ENCODE data around the gene PFDN1.
A peak's percentile ranks its signal among the peaks of the same experiment; 100 is the strongest.

The PFDN1 gene

DNA sequence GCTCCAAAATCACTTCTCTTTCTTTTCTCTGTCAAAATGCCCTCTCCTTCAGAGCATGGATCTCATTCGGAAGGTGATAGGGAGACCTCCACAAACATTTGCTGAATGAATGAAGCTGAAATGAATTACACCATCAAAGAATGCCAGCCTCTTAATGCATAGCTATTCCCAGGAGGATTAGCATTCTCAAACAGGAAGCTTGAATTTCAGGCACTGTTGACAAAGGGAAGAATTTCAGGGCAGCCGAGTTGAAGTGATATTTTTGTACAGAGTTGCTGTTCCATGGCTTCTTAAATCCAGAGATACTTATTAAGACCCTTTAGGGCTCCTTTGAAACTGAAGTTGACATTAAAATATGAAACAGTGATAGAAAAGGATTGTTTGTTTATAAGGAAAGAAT lies 24.7 kb upstream of the PFDN1 start:
- Histone ChIP-seq H3K79me1 (ENCODE audit: low read length) (no peaks in the 10 kb centered on the region), H3K4me3 (ENCODE audit: low read length) (no peak overlapping the region)

GRCh38 chr5:140325486-140325885 lies 22.6 kb upstream of the PFDN1 start:
- Histone ChIP-seq H3K4me2 (ENCODE audit: low read length) (no peak overlapping the region), H3K4me1 (ENCODE audit: control insufficient read depth, low read depth, low read length) (peaks cover 12% of the 10 kb centered on the region), H2BK5ac (ENCODE audit: low read length) (no peak overlapping the region), H3K56ac (ENCODE audit: low read length) (no peak overlapping the region), H2AK5ac (ENCODE audit: low read length) (no peak overlapping the region), H3K18ac (ENCODE audit: low read length) (no peak overlapping the region), H3K9ac (ENCODE audit: low read length) (no peak overlapping the region), H4K8ac (ENCODE audit: low read depth, low read length) (no peak overlapping the region), H3K79me1 (ENCODE audit: low read length) (no peaks in the 10 kb centered on the region), H3K27me3 (ENCODE audit: insufficient read depth, low read length, poor library complexity) (no peaks in the 10 kb centered on the region), H2BK120ac (ENCODE audit: low read depth, low read length) (no peak overlapping the region), H2BK15ac (replicated peaks; ENCODE audit: low read depth) (no peak overlapping the region), H4K5ac (ENCODE audit: low read length) (no peak overlapping the region), H3K4me3 (ENCODE audit: low read length) (no peak overlapping the region), H3K4ac (ENCODE audit: low read depth, low read length) (no peak overlapping the region), H3K36me3 (ENCODE audit: control insufficient read depth, insufficient read depth, low read length) (no peaks in the 10 kb centered on the region), H3K79me2 (ENCODE audit: control insufficient read depth, insufficient read depth, low read length) (no peaks in the 10 kb centered on the region), H3K23ac (ENCODE audit: low read length) (no peak overlapping the region), H3K27ac (ENCODE audit: low read depth, low read length) (no peak overlapping the region)
- WGBS (ENCODE audit: extremely low coverage, insufficient coverage, low lambda C conversion rate), result no CpG with 5 or more reads among the region's 3 CpGs
- no peak for DNase-seq

More for the DNA sequence above, 24.7 kb upstream of the PFDN1 start:
- H2BK5ac ChIP-seq (ENCODE audit: low read length), result no peak overlapping the region
- H2BK15ac ChIP-seq (replicated peaks; ENCODE audit: low read depth), result no peak overlapping the region
- no peak overlapping the region for H4K5ac ChIP-seq (ENCODE audit: low read length)
- no peak overlapping the region for H3K27ac ChIP-seq (ENCODE audit: low read depth, low read length)
- DNase-seq, result peak; percentile 71
- H3K4me1 ChIP-seq (ENCODE audit: control insufficient read depth, low read depth, low read length), result peaks cover 12% of the 10 kb centered on the region
- no peaks in the 10 kb centered on the region for H3K27me3 ChIP-seq (ENCODE audit: insufficient read depth, low read length, poor library complexity)
- H3K18ac ChIP-seq (ENCODE audit: low read length), result no peak overlapping the region
- no peak overlapping the region for H3K56ac ChIP-seq (ENCODE audit: low read length)
- no peak overlapping the region for H3K23ac ChIP-seq (ENCODE audit: low read length)
- WGBS (ENCODE audit: extremely low coverage, insufficient coverage, low lambda C conversion rate), result no CpG with 5 or more reads among the region's 2 CpGs
- H2BK120ac ChIP-seq (ENCODE audit: low read depth, low read length), result no peak overlapping the region
- H4K8ac ChIP-seq (ENCODE audit: low read depth, low read length), result no peak overlapping the region
- H3K79me2 ChIP-seq (ENCODE audit: control insufficient read depth, insufficient read depth, low read length), result no peaks in the 10 kb centered on the region
- no peak overlapping the region for H3K9ac ChIP-seq (ENCODE audit: low read length)
- no peaks in the 10 kb centered on the region for H3K36me3 ChIP-seq (ENCODE audit: control insufficient read depth, insufficient read depth, low read length)
- H2AK5ac ChIP-seq (ENCODE audit: low read length), result no peak overlapping the region
- H3K4me2 ChIP-seq (ENCODE audit: low read length), result no peak overlapping the region
- H3K4ac ChIP-seq (ENCODE audit: low read depth, low read length), result no peak overlapping the region

DNA sequence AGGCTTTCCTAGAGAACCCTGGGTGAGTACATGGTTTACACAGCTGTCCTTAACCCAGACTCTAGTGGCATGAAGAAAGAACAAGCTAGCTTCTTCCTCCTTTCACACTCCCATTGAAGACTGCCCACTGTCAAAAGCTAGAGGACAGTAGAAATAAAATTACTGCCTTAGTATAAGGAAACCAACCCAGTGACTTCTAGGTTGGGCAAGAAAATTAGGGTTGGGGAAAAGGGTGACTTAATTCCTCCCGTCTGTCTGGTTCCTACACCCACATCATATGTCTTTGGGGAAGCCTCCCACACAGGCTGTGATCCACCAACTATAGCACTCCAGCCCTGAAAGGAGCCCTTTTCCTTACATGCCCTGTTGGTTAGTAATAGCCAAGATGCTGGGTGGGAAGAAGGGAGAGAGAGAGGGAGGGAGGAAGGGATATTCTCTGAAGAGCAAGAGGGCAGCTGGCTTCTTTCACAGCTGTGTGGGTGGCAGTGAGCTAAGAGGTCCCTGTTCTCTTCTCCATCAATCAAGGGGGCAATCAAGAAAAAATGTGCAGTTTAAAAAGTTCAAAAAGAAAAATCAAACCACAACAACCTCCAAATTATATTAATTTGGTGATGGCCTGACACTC lies 21.8 kb upstream of the PFDN1 start:
- H3K56ac ChIP-seq (ENCODE audit: low read length), result no peak overlapping the region
- no peaks in the 10 kb centered on the region for H3K27me3 ChIP-seq (ENCODE audit: insufficient read depth, low read length, poor library complexity)
- DNase-seq, result no peak
- no CpG with 5 or more reads among the region's 1 CpG for WGBS (ENCODE audit: extremely low coverage, insufficient coverage, low lambda C conversion rate)
- no peak overlapping the region for H2AK5ac ChIP-seq (ENCODE audit: low read length)
- no peaks in the 10 kb centered on the region for H3K79me1 ChIP-seq (ENCODE audit: low read length)
- H4K8ac ChIP-seq (ENCODE audit: low read depth, low read length), result no peak overlapping the region
- H3K4me1 ChIP-seq (ENCODE audit: control insufficient read depth, low read depth, low read length), result peaks cover 12% of the 10 kb centered on the region
- no peak overlapping the region for H2BK15ac ChIP-seq (replicated peaks; ENCODE audit: low read depth)
- H3K4me3 ChIP-seq (ENCODE audit: low read length), result no peak overlapping the region
- H4K5ac ChIP-seq (ENCODE audit: low read length), result no peak overlapping the region
- H3K23ac ChIP-seq (ENCODE audit: low read length), result no peak overlapping the region
- no peak overlapping the region for H2BK120ac ChIP-seq (ENCODE audit: low read depth, low read length)
- no peak overlapping the region for H3K4ac ChIP-seq (ENCODE audit: low read depth, low read length)
- no peaks in the 10 kb centered on the region for H3K36me3 ChIP-seq (ENCODE audit: control insufficient read depth, insufficient read depth, low read length)
- no peak overlapping the region for H3K4me2 ChIP-seq (ENCODE audit: low read length)
- H3K79me2 ChIP-seq (ENCODE audit: control insufficient read depth, insufficient read depth, low read length), result no peaks in the 10 kb centered on the region
- no peak overlapping the region for H3K27ac ChIP-seq (ENCODE audit: low read depth, low read length)
- no peak overlapping the region for H3K9ac ChIP-seq (ENCODE audit: low read length)
- H3K18ac ChIP-seq (ENCODE audit: low read length), result no peak overlapping the region
- no peak overlapping the region for H2BK5ac ChIP-seq (ENCODE audit: low read length)

DNA sequence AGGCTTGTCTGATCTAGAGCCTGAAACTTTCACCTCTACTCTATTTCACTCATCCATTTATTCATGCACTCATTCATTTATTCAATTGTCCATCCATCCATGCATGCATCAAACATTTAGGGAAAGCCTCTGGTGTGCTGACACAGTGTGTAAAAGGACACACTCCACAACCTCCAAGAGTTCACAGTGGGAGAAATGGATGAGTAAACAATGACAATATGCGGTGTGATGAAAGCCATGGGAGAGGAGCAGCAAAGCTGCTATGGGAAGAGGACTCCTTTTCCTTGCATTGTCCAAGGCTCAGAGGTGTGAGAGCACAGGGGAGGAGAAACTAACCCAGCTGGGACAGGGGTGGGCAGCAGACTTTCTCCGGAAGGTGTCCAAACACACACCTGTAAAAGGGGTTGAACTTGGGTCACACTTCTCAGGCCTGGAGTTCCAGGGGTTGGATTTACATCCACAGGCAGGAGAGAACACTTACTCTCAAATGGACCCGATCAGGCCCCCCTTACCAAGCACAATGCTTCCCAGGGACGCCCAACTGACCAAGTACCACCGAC lies 21.2 kb upstream of the PFDN1 start:
- peak; percentile 77 for DNase-seq
- Histone ChIP-seq H2AK5ac (ENCODE audit: low read length) (no peak overlapping the region), H3K36me3 (ENCODE audit: control insufficient read depth, insufficient read depth, low read length) (no peaks in the 10 kb centered on the region), H3K27me3 (ENCODE audit: insufficient read depth, low read length, poor library complexity) (no peaks in the 10 kb centered on the region), H3K27ac (ENCODE audit: low read depth, low read length) (no peak overlapping the region), H3K79me1 (ENCODE audit: low read length) (no peaks in the 10 kb centered on the region), H3K18ac (ENCODE audit: low read length) (no peak overlapping the region), H3K9ac (ENCODE audit: low read length) (no peak overlapping the region), H3K79me2 (ENCODE audit: control insufficient read depth, insufficient read depth, low read length) (no peaks in the 10 kb centered on the region), H3K23ac (ENCODE audit: low read length) (no peak overlapping the region), H3K4me2 (ENCODE audit: low read length) (no peak overlapping the region), H2BK5ac (ENCODE audit: low read length) (no peak overlapping the region), H2BK120ac (ENCODE audit: low read depth, low read length) (no peak overlapping the region), H2BK15ac (replicated peaks; ENCODE audit: low read depth) (no peak overlapping the region), H3K4me1 (ENCODE audit: control insufficient read depth, low read depth, low read length) (peaks cover 12% of the 10 kb centered on the region), H3K56ac (ENCODE audit: low read length) (no peak overlapping the region), H4K8ac (ENCODE audit: low read depth, low read length) (no peak overlapping the region), H3K4ac (ENCODE audit: low read depth, low read length) (no peak overlapping the region), H3K4me3 (ENCODE audit: low read length) (no peak overlapping the region), H4K5ac (ENCODE audit: low read length) (no peak overlapping the region)
- WGBS (ENCODE audit: extremely low coverage, insufficient coverage, low lambda C conversion rate), result no CpG with 5 or more reads among the region's 5 CpGs

- H3K23ac ChIP-seq (ENCODE audit: low read length), result peak overlapping the region; percentile 15
- peak overlapping the region; percentile 20 for H3K27ac ChIP-seq (ENCODE audit: low read depth, low read length)
- H4K8ac ChIP-seq (ENCODE audit: low read depth, low read length), result no peak overlapping the region
- H3K79me1 ChIP-seq (ENCODE audit: low read length), result no peaks in the 10 kb centered on the region
- no peak overlapping the region for H3K18ac ChIP-seq (ENCODE audit: low read length)
- DNase-seq, result peak; percentile 96
- H3K4me2 ChIP-seq (ENCODE audit: low read length), result no peak overlapping the region
- H3K4me1 ChIP-seq (ENCODE audit: control insufficient read depth, low read depth, low read length), result peaks cover 14% of the 10 kb centered on the region
- H3K9ac ChIP-seq (ENCODE audit: low read length), result no peak overlapping the region
- H3K4ac ChIP-seq (ENCODE audit: low read depth, low read length), result no peak overlapping the region
- no peak overlapping the region for H2AK5ac ChIP-seq (ENCODE audit: low read length)
- no peak overlapping the region for H2BK5ac ChIP-seq (ENCODE audit: low read length)
- H3K27me3 ChIP-seq (ENCODE audit: insufficient read depth, low read length, poor library complexity), result no peaks in the 10 kb centered on the region
- no CpG with 5 or more reads among the region's 9 CpGs for WGBS (ENCODE audit: extremely low coverage, insufficient coverage, low lambda C conversion rate)
- no peak overlapping the region for H4K5ac ChIP-seq (ENCODE audit: low read length)
- no peak overlapping the region for H3K4me3 ChIP-seq (ENCODE audit: low read length)
- no peak overlapping the region for H2BK15ac ChIP-seq (replicated peaks; ENCODE audit: low read depth)
- H3K79me2 ChIP-seq (ENCODE audit: control insufficient read depth, insufficient read depth, low read length), result no peaks in the 10 kb centered on the region
- H3K36me3 ChIP-seq (ENCODE audit: control insufficient read depth, insufficient read depth, low read length), result no peaks in the 10 kb centered on the region
- peak overlapping the region; percentile 37 for H3K56ac ChIP-seq (ENCODE audit: low read length)
- no peak overlapping the region for H2BK120ac ChIP-seq (ENCODE audit: low read depth, low read length)
Measured at GRCh38 chr5:140322751-140323731, 20.1 kb upstream of the PFDN1 start.

All from mesendoderm (in vitro differentiated cells).